Central memory CD4-positive, alpha-beta T cell (primary cell): ENCODE results near the gene PNMA3.
A peak's percentile ranks its signal among the peaks of the same experiment; 100 is the strongest.
"Not testable (repeated sequence)": the region's sequence is repeated elsewhere in the genome, so short reads cannot be mapped to it uniquely, and the experiment has no call there.

Experiments used
- DNase-seq: peaks from one replicate; pipeline ENCODE4 v3.0.0; 2022
- total RNA-seq, 3 experiments: gene quantifications; one replicate each; lab custom pipeline; 2026; lab: John Stamatoyannopoulos, UW

The PNMA3 gene
- total RNA-seq, result 3.1 to 18.2 (median 8.1) reads per million in 3 experiments

DNA sequence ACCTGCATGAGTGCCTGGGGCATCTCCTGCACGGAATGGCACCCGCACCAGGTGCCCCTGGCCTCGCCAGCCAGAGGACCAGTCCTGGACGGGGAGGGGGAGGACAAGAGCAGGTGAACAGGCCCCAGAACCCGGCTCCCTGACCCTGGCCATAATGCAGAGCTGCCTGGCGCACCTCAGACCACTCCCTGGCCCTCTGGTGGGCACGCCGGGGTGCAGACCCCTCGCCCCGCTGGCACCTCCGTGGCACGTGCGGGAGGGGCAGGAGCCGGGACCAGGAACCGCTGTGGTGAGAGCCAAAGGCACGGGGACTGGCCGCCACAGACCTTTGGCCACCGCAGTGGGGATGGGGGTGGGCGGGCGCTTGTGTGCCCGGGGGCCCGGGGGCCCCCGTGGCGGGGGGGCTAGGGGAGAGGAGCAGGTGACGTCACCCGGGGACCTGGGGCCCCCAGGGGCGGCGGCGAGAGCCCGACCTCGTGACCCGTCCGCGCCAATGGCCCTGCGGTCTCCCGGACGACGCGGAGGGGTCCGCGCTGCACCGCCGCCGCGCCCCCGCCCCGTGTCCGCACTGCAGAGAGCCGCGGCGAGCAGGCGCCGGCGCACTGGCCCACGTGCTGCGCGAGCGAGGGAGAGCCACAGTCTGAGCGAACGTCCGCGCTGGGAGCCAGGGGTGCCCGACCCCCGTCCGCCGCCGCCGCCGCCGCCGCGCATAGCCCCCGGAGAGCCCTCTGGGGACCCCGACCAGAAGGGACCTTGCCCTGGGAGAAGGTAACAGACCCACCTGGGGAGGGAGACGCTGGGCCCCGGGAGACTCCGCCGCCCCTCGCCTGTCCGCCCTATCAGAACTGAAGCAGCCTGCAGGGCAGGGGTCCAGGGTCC is at the start of gene PNMA3:
Gene PNMA3 (plus strand): TSS at position 600 of the 879 bp plus-strand sequence. CDS start 586 bp downstream, outside the sequence.
- no peak for DNase-seq

- not testable (repeated sequence) for DNase-seq
These were observed 39.1 kb upstream of the PNMA3 start for GRCh38 chrX:153017174-153017573.

GRCh38 chrX:153019166-153019565 is 37.1 kb upstream of the PNMA3 start:
- DNase-seq, result no peak

DNA sequence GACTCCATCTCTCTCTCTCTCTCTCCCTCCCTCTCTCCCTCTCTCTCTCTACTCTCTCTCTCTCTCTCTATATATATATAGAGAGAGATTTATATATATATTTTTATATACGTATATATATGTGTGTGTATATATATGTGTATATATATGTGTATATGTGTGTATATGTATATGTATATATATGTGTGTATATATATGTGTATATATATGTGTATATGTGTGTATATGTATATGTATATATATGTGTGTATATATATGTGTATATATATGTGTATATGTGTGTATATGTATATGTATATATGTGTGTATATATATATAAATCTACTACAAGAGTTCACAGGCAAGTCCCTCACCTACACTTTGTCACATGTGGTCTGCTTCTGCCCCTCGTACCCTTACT is 29.8 kb upstream of the PNMA3 start:
- not testable (repeated sequence) for DNase-seq

DNA sequence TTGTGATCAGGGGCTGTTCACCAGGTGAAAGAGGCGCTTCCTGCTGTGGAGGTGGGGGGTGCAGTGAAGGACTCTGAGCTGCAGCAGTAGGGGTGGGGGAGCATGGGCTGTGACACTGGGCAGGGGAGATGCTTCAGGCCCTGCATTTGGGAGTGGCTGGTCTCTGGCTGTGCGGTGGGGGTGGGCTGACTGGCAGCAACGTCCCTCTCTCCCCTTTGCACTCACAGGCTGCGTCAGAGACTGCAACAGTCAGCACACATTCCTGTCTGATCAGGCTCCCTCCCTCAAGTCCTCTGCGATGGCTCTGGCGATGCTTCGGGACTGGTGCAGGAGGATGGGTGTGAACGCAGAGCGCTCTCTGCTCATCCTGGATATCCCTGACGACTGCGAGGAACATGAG is 27.8 kb upstream of the PNMA3 start:
- DNase-seq, result not testable (repeated sequence)

DNA sequence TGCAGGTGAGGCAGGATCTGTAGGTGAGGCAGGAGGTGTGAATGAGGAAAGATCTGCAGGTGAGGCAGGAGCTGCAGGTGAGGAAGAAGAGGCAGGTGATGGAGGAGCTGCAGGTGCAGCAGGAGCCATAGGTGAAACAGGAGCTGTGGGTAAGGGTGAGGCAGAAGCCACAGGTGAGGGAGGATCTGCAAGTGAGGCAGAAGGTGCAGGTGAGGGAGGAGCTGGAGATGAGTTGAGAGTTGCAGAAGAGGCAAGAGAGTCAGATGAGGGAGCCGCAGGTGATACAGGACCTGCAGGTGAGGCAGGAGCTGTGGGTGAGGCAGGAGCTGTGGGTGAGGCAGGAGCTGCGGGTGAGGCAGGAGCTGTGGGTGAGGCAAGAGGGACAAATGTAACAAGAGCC is 27.1 kb upstream of the PNMA3 start:
- no peak for DNase-seq

DNA sequence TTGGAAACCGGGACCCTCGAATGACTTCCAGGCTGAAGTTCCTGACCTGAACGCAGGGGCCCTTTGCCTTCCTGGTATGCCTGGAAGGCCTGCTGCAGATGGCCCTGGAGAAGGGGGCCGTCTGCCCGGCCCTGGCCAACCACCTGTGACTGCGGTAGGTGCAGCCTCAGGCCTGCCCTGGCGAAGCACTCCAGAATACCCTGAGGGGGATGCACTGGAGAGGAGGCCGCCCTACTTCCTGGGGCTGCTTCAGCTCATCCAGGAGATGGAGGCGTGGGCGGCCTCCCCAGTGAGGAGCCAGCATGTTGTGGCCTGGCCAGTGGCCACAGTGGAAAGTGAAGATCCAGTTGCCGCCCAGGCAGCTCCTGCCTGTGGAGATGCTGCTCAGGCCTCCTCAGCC is 26.4 kb upstream of the PNMA3 start:
- DNase-seq, result no peak

DNA sequence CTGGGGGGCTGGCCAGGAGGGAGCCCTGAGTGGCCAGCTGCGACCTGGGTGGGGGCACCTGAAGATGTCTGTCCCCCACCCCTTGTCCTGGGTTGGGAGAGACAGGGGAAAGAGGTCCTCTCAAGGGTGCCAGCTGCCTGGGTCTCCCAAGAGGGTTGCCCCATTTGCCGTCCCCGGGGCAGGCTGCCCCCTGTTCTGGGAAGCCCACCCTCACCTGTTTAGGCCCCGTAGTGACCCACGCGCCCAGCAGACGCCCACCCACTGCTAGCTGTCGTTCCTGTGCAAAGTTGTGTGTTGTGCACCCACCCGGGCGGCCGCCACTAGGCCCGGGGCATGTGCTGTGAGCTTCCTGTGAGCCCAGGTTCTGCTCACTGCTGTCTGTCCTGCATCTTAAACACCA is 25.5 kb upstream of the PNMA3 start:
- DNase-seq, result no peak

DNA sequence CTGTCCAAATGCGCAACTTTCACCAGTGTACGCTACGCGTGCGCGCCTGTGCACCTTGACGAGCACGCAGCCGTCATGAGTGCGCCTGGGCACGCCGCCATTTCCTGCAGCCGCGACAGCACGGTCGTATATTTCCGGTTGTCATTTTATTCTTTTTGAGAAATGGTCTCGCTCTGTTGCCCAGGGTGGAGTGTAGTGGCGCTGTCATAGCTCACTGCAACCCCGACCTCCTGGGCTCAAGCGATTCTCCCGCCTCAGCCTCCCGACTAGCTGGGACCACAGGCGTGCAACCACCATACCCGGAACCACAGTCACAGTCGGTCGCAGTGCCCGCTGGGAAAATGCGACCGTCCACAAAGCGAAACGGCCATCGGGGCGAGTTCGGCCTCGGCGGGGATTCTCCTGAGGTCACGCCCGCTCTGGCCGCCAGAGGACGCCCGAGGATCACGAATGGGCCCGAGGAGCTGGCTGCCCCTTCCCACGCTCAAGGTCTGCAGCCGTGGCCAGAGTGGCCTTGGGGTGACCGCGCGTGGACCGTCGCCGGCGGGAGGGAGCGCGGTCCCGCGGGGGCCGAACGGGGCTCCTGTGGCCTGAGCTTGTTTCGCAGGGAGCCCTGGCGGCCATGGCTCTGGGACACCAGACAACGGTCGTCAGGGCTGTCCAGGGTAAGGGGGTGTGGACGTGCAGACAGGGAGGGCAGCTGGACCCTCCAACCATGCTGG is 23.7 kb upstream of the PNMA3 start:
- DNase-seq, result peak; percentile 57

DNA sequence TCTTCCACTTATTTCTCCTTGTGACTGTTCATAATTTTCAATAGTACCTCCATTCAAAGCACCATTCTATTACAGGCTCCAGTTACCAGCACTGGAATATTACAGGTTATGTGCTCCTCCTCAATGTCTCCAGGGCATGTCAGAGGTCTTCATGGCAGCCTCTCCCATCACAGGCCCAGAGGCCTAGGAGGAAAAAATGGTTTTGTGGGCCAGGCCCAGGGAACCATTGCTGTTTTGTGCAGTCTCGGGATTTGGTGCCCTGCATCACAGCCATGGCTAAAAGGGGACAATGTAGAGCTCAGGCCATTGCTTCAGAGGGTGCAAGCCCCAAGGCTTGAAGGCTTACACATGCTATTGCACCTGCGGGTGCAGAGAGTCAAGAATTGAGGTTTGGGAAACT is 7.2 kb upstream of the PNMA3 start:
- DNase-seq, result no peak

- DNase-seq, result no peak
These were observed 3.7 kb upstream of the PNMA3 start for GRCh38 chrX:153052534-153052933.

DNA sequence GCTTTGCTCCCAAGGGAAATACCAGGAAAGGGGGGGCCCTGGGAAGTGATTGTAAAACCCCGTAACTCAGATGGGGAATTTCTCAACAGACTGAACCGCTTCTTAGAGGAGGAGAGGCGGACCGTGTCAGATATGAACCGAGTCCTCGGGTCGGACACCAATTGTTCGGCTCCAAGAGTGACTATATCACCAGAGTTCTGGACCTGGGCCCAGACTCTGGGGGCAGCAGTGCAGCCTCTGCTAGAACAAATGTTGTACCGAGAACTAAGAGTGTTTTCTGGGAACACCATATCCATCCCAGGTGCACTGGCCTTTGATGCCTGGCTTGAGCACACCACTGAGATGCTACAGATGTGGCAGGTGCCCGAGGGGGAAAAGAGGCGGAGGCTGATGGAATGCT is 1.0 kb downstream of the PNMA3 start:
- DNase-seq, result no peak

DNA sequence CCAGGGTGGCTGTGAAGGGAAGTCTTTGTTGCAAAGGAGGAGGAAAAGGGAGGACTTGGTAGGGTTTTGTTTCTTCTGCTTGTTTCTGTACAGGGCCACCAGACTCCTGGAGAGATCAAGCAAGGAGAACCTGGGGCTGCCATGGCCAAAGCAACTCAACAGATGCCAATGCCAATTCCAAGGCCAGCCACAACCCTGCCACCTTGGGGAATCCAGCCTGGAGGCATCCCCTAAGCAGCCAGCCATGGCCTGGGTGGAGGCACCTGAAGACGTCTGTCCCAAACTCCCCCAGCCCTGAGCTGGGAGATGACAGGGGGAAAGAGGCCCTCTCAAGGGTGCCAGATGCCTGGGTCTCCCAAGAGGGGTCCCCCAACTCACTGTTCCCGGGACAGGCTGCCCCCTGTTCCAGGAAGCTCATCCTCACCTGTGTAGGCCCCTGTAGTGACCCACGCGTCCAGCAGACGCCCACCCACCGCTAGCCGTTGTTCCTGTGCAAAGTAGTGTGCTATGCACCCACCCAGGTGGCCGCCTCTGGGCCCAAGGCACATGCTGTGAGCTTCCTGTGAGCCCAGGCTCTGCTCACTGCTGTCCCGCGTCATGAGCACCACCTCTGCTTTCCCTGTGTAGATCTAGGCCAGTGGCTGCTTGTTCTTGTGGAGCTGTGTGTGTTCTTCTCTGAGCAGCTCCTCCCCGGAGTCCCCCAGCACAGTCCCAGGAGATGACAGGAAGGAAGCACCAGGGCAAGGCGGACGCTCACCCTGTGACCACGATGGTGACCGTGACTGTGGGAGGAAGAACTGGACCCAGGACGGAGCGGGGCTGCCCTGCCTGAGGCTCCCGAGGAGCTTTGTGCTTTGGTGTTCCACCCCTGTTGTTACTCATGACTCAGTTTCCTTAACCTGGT is 3.2 kb downstream of the PNMA3 start:
- DNase-seq, result no peak

GRCh38 chrX:153060095-153060445 is 3.8 kb downstream of the PNMA3 start:
- no peak for DNase-seq

GRCh38 chrX:153061732-153062131 is 5.5 kb downstream of the PNMA3 start:
- no peak for DNase-seq

GRCh38 chrX:153063315-153063714 is 7.0 kb downstream of the PNMA3 start:
- no peak for DNase-seq

- no peak for DNase-seq
These were observed 7.8 kb downstream of the PNMA3 start for GRCh38 chrX:153064061-153064460.

- DNase-seq, result no peak
These were observed 9.1 kb downstream of the PNMA3 start for GRCh38 chrX:153065389-153065788.

DNA sequence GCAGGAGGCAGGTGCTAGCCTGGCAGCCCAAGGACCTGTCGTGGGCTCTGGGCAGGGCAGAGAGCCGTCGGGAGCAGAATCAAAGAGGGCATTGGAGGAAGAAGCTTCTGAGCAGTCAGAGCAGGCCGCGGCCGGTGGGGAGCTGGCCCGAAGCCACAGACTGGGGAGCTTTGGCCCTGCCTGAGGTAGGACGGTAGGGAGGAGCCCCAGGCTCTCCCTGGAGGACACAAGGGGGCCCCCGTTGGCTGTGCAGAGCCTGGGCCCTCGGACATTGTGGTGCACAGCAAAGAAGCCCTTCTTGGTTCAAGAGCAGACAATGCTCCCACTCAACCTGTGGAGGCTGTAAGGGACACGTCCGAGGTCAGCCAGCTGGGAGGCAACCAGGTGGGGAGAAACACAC is 10.1 kb downstream of the PNMA3 start:
- not testable (repeated sequence) for DNase-seq

- DNase-seq, result not testable (repeated sequence)
These were observed 15.8 kb downstream of the PNMA3 start, which contains the start of gene PNMA6A for GRCh38 chrX:153071909-153072583. Gene PNMA6A, plus strand, starts transcription at chrX:153072454. Its CDS starts 609 bp downstream, at chrX:153073063.

- DNase-seq, result not testable (repeated sequence)
These were observed 17.1 kb downstream of the PNMA3 start for GRCh38 chrX:153073331-153073730.

DNA sequence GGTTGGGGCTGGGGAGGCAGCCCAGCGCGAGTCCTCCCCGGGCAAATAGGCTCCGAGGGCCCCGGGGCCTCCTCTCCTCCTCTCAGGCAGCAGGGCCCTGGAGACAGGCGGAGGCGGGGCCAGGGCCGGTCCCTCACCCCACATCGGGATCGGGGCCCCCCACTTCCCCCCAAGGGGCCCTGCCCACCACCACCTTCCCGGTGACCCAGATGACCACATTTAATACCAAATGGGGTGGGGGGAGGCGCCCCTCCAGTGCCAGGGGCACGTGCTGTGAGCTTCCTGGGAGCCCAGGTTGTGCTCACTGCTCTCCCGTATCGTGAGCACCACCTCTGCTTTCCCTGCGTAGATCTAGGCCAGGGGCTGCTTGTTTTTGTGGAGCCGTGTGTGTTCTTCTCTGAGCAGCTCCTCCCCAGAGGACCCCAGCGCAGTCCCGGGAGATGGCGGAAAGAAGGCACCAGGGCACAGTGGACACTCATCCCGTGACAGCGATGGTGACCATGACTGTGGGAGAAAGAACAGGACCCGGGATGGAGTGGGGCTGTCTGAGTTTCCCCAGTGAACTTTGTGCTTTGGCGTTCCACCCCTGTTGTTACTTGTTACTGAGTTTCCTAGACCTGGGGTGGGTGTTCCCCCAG is 18.1 kb downstream of the PNMA3 start:
- DNase-seq, result no peak
